PC-3 (cell line): ENCODE results near the gene FAM136A. TPM values are rescaled to one million over a fixed set of nuclear protein-coding genes. Genes with fewer than 3 reads are reported as not detected.

Source experiments
- ATAC-seq: fragments of 200-7000 bp; cut with Tn5 transposase; 2 replicates; pipeline ENCODE4 v1.9.1; 2020; ENCODE audit warnings: mild to moderate bottlenecking, moderate library complexity
- BruUV-seq: library from RNA; stranded (reverse); fragments of 400-500 nt; replicated peaks from 2 replicates; lab custom pipeline; 2021; lab: Mats Ljungman, UMichigan
- CTCF ChIA-PET: fragments of 300-600 bp; sonication (Branson Sonifier 250); formaldehyde crosslinking; loops from one replicate; lab custom pipeline; 2022; ENCODE audit warnings: antibody characterized with exemption; lab: Charles Lee
- POLR2A ChIA-PET: fragments of 300-600 bp; sonication (Branson Sonifier 250); formaldehyde crosslinking; loops from one replicate; lab custom pipeline; 2022; ENCODE audit warnings: antibody characterized with exemption; ENCODE audit not compliant: unreplicated experiment; lab: Charles Lee
- DNase-seq: peaks from one replicate; pipeline ENCODE4 v3.0.0-alpha.2; 2015
- H2AFZ ChIP-seq: fragments of 300-600 bp; sonication (generic); 2 replicates; pipeline ENCODE4 v1.6.0; 2016; ENCODE audit warnings: antibody characterized with exemption, low read length
- H3F3A ChIP-seq: fragments of 300-600 bp; sonication (generic); one replicate; pipeline ENCODE4 v1.6.0; 2017; ENCODE audit warnings: antibody characterized with exemption, low read length, control low read depth, mild to moderate bottlenecking; ENCODE audit not compliant: unreplicated experiment
- H3K27ac ChIP-seq: fragments of 300-600 bp; sonication (generic); 2 replicates; pipeline ENCODE4 v1.5.1; 2016; ENCODE audit warnings: mild to moderate bottlenecking, low read length
- H3K27me3 ChIP-seq: fragments of 300-600 bp; sonication (generic); 2 replicates; pipeline ENCODE4 v1.6.1; 2016; ENCODE audit warnings: low read length, mixed read lengths
- H3K36me3 ChIP-seq: fragments of 300-600 bp; sonication (generic); 2 replicates; pipeline ENCODE4 v1.6.1; 2016; ENCODE audit warnings: low read depth, mixed run types, low read length, mixed read lengths
- H3K4me1 ChIP-seq: fragments of 300-600 bp; sonication (generic); 2 replicates; pipeline ENCODE4 v1.5.1; 2016; ENCODE audit warnings: low read length; ENCODE audit not compliant: insufficient read depth
- H3K4me2 ChIP-seq: fragments of 300-600 bp; sonication (generic); 2 replicates; pipeline ENCODE4 v1.6.0; 2016; ENCODE audit warnings: low read length
- H3K4me3 ChIP-seq: fragments of 300-600 bp; sonication (generic); 2 replicates; pipeline ENCODE4 v1.5.1; 2016; ENCODE audit warnings: mild to moderate bottlenecking, low read length, mixed read lengths
- H3K79me2 ChIP-seq: fragments of 300-600 bp; sonication (generic); 2 replicates; pipeline ENCODE4 v1.6.1; 2017; ENCODE audit warnings: low read length, mixed read lengths
- H3K9ac ChIP-seq: fragments of 300-600 bp; sonication (generic); 2 replicates; pipeline ENCODE4 v1.6.0; 2016; ENCODE audit warnings: mild to moderate bottlenecking, low read length
- H3K9me2 ChIP-seq: fragments of 300-600 bp; sonication (generic); replicated peaks from 2 replicates; pipeline ENCODE4 v1.6.1; 2016; ENCODE audit warnings: mixed run types, low read length, mixed read lengths
- H3K9me3 ChIP-seq: fragments of 300-600 bp; sonication (generic); 2 replicates; pipeline ENCODE4 v1.6.1; 2016; ENCODE audit warnings: low read length, mixed read lengths
- H4K20me1 ChIP-seq: fragments of 300-600 bp; sonication (generic); 2 replicates; pipeline ENCODE4 v1.6.1; 2016; ENCODE audit warnings: low read length, mixed read lengths
- EZH2 ChIP-seq: fragments of 300-600 bp; sonication (generic); IDR thresholded peaks from one replicate; pipeline ENCODE4 v1.6.1; 2017; ENCODE audit warnings: antibody characterized with exemption, mild to moderate bottlenecking, low read length; ENCODE audit not compliant: unreplicated experiment
- EZH2phosphoT487 ChIP-seq: fragments of 300-600 bp; sonication (generic); IDR thresholded peaks from 2 replicates; pipeline ENCODE4 v1.6.1; 2018; ENCODE audit warnings: mild to moderate bottlenecking, antibody characterized with exemption, low read length, borderline replicate concordance
- intact Hi-C: fragments of 100-400 bp; cut with micrococcal nuclease; formaldehyde crosslinking; loops from 2 replicates; pipeline ENCODE4 v1.9.0; 2023
- total RNA-seq: library from RNA; depleted of rRNA; stranded (reverse); fragments of >200 nt; gene quantifications from 2 replicates; pipeline ENCODE4 v1.2.3, GENCODE V29; 2014
- TF ChIP-seq, protein P1 (sequence below): fragments of 300-600 bp; sonication (generic); conservative IDR thresholded peaks from 2 replicates; pipeline ENCODE4 v1.5.1; 2017; ENCODE audit warnings: antibody characterized with exemption, low read depth, mild to moderate bottlenecking, low read length

Gene FAM136A
- total RNA-seq, 1 experiment from 2014 or later, result 67.6 TPM

DNA sequence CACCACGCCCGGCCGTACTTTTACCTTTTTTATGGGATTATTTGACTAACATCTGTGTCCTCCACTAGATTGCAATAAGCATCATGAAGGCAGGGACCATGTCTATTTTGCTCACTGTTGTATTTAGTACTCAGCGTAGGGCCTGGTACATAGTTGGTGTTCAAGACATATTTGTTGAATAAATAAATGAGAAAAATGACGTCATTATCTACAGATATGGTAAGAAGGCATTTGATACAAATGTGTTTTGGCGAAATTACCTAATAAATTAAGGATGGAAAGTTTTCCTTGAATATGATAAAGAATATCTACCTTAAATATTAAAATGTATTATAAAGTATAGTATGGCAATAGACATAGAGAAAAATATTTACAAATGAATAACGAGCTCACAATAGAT is 24.0 kb upstream of the FAM136A start:
- Histone ChIP-seq H3K9ac (no peak overlapping the region), H3K4me2 (no peak overlapping the region), H3K27me3 (no peaks in the 10 kb centered on the region), H4K20me1 (no peaks in the 10 kb centered on the region), H3K4me3 (no peak overlapping the region), H3K36me3 (no peaks in the 10 kb centered on the region), H3K9me2 (no peaks in the 10 kb centered on the region), H3K9me3 (no peaks in the 10 kb centered on the region), H3K4me1 (peaks cover 19% of the 10 kb centered on the region), H3K27ac (no peak overlapping the region), H2AFZ (no peak overlapping the region), H3F3A (no peaks in the 10 kb centered on the region), H3K79me2 (no peaks in the 10 kb centered on the region)
- CTCF ChIA-PET, result no interaction called here
- POLR2A ChIA-PET, result no interaction called here
- ATAC-seq, result no peak
- TF ChIP-seq EZH2, result no peak
- TF ChIP-seq, protein P1, sequence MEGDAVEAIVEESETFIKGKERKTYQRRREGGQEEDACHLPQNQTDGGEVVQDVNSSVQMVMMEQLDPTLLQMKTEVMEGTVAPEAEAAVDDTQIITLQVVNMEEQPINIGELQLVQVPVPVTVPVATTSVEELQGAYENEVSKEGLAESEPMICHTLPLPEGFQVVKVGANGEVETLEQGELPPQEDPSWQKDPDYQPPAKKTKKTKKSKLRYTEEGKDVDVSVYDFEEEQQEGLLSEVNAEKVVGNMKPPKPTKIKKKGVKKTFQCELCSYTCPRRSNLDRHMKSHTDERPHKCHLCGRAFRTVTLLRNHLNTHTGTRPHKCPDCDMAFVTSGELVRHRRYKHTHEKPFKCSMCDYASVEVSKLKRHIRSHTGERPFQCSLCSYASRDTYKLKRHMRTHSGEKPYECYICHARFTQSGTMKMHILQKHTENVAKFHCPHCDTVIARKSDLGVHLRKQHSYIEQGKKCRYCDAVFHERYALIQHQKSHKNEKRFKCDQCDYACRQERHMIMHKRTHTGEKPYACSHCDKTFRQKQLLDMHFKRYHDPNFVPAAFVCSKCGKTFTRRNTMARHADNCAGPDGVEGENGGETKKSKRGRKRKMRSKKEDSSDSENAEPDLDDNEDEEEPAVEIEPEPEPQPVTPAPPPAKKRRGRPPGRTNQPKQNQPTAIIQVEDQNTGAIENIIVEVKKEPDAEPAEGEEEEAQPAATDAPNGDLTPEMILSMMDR, result no peak
- BruUV-seq, result no TSS peak
- intact Hi-C loops, result no loop called here
- DNase-seq, result no peak

- DNase-seq (no peak), ATAC-seq (no peak)
- H4K20me1 ChIP-seq, result no peaks in the 10 kb centered on the region
- H3F3A ChIP-seq, result no peaks in the 10 kb centered on the region
- no peaks in the 10 kb centered on the region for H3K27me3 ChIP-seq
- H3K36me3 ChIP-seq, result no peaks in the 10 kb centered on the region
- H3K4me3 ChIP-seq, result no peak overlapping the region
- no peak overlapping the region for H2AFZ ChIP-seq
- ChIA-PET CTCF (no interaction called here), POLR2A (no interaction called here)
- intact Hi-C loops, result no loop called here
- H3K9ac ChIP-seq, result no peak overlapping the region
- H3K79me2 ChIP-seq, result no peaks in the 10 kb centered on the region
- no peaks in the 10 kb centered on the region for H3K9me3 ChIP-seq
- no peak overlapping the region for H3K27ac ChIP-seq
- H3K4me2 ChIP-seq, result no peak overlapping the region
- BruUV-seq, result no TSS peak
- no peaks in the 10 kb centered on the region for H3K9me2 ChIP-seq
- no peaks in the 10 kb centered on the region for H3K4me1 ChIP-seq
- TF ChIP-seq, protein P1, result no peak
- no peak for TF ChIP-seq EZH2phosphoT487
- TF ChIP-seq EZH2, result no peak
Measured at GRCh38 chr2:70322518-70322917, 20.7 kb upstream of the FAM136A start.

DNA sequence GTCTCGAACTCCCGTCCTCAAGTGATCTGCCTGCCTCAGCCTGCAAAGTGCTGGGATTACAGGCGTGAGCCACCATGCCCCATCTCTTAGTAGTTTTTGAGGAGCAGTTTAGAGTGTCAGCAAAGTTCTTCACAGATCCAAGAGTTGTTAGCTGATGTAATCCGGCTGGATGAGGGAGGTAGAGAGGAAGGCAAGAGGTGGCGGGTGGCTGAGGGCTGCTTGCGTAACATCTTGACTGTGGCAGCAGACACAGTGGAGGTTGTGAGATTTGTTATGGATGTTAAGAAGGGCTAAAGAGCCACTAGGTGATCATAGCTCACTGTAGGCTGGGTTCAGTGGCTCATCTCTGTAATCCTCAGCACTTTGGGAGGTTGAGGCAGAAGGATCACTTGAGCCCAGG is 19.5 kb upstream of the FAM136A start:
- H2AFZ ChIP-seq, result no peak overlapping the region
- ChIA-PET POLR2A (no interaction called here), CTCF (no interaction called here)
- H3F3A ChIP-seq, result no peaks in the 10 kb centered on the region
- no peaks in the 10 kb centered on the region for H3K9me2 ChIP-seq
- ATAC-seq (no peak), DNase-seq (no peak)
- H3K9ac ChIP-seq, result no peak overlapping the region
- H3K27ac ChIP-seq, result no peak overlapping the region
- no peak overlapping the region for H3K4me2 ChIP-seq
- H3K4me3 ChIP-seq, result no peak overlapping the region
- intact Hi-C loops, result no loop called here
- H3K27me3 ChIP-seq, result no peaks in the 10 kb centered on the region
- H3K9me3 ChIP-seq, result no peaks in the 10 kb centered on the region
- TF ChIP-seq EZH2phosphoT487 (no peak), EZH2 (no peak)
- TF ChIP-seq, protein P1, result no peak
- H3K36me3 ChIP-seq, result no peaks in the 10 kb centered on the region
- H4K20me1 ChIP-seq, result no peaks in the 10 kb centered on the region
- no peaks in the 10 kb centered on the region for H3K4me1 ChIP-seq
- H3K79me2 ChIP-seq, result no peaks in the 10 kb centered on the region
- BruUV-seq, result no TSS peak
